T-helper 2 cell treated with Interferon-gamma antibody and Interleukin-4, amounts not matched to agents 5 μg/mL and 100 μg/mL, for 36 hours (primary cell): Measurements from ENCODE around the gene MYH11.
"Not testable (repeated sequence)": the region's sequence is repeated elsewhere in the genome, so short reads cannot be mapped to it uniquely, and the experiment has no call there.

Experiments used
- DNase-seq: peaks from one replicate; pipeline ENCODE4 v3.0.0; 2021; ENCODE audit warnings: low spot score
- H3K27ac Mint-ChIP-seq: one replicate; pipeline ENCODE4 v1.8.0; 2021; ENCODE audit warnings: mild to moderate bottlenecking, mixed read lengths
- H3K27me3 Mint-ChIP-seq: one replicate; pipeline ENCODE4 v1.8.0; 2021; ENCODE audit warnings: low read depth, mixed read lengths
- H3K36me3 Mint-ChIP-seq: one replicate; pipeline ENCODE4 v1.8.0; 2021; ENCODE audit warnings: low read depth, mixed read lengths
- H3K4me1 Mint-ChIP-seq: one replicate; pipeline ENCODE4 v1.8.0; 2021; ENCODE audit warnings: low read depth, mixed read lengths
- H3K4me3 Mint-ChIP-seq: one replicate; pipeline ENCODE4 v1.8.0; 2022; ENCODE audit warnings: mild to moderate bottlenecking, moderate library complexity, mixed read lengths
- H3K9me3 Mint-ChIP-seq: one replicate; pipeline ENCODE4 v1.8.0; 2021; ENCODE audit warnings: mixed read lengths

Gene MYH11

GRCh38 chr16:15864939-15865338 is 8.1 kb upstream of the MYH11 start:
- no peak for DNase-seq
- no peaks in the 10 kb centered on the region for H3K9me3 Mint-ChIP-seq
- no peak overlapping the region for H3K4me3 Mint-ChIP-seq
- H3K36me3 Mint-ChIP-seq = peaks cover 21% of the 10 kb centered on the region
- no peak overlapping the region for H3K27ac Mint-ChIP-seq
- peaks cover 4% of the 10 kb centered on the region for H3K27me3 Mint-ChIP-seq
- H3K4me1 Mint-ChIP-seq = no peaks in the 10 kb centered on the region

GRCh38 chr16:15861996-15862395 is 5.2 kb upstream of the MYH11 start:
- Mint-ChIP-seq H3K9me3 (no peaks in the 10 kb centered on the region), H3K36me3 (peaks cover 11% of the 10 kb centered on the region), H3K4me3 (no peak overlapping the region), H3K27me3 (peaks cover 25% of the 10 kb centered on the region), H3K27ac (no peak overlapping the region), H3K4me1 (peaks cover 6% of the 10 kb centered on the region)
- DNase-seq = no peak

GRCh38 chr16:15858921-15859668 is 2.3 kb upstream of the MYH11 start:
- Mint-ChIP-seq H3K27me3 (peaks cover 48% of the 10 kb centered on the region), H3K27ac (no peak overlapping the region), H3K9me3 (no peaks in the 10 kb centered on the region), H3K4me3 (no peak overlapping the region), H3K36me3 (no peaks in the 10 kb centered on the region), H3K4me1 (peaks cover 6% of the 10 kb centered on the region)
- no peak for DNase-seq

GRCh38 chr16:15857724-15858560 is 1.1 kb upstream of the MYH11 start:
- Mint-ChIP-seq H3K27ac (peak overlapping the region; percentile 1), H3K36me3 (no peaks in the 10 kb centered on the region), H3K9me3 (no peaks in the 10 kb centered on the region), H3K27me3 (peaks cover 54% of the 10 kb centered on the region), H3K4me3 (peak overlapping the region; percentile 66), H3K4me1 (peaks cover 6% of the 10 kb centered on the region)
- no peak for DNase-seq

GRCh38 chr16:15856182-15856581 is 646 bp downstream of the MYH11 start:
- Mint-ChIP-seq H3K4me1 (peaks cover 6% of the 10 kb centered on the region), H3K9me3 (no peaks in the 10 kb centered on the region), H3K27me3 (peaks cover 58% of the 10 kb centered on the region), H3K27ac (no peak overlapping the region), H3K36me3 (no peaks in the 10 kb centered on the region), H3K4me3 (no peak overlapping the region)
- no peak for DNase-seq

- DNase-seq = no peak
- Mint-ChIP-seq H3K4me1 (peaks cover 6% of the 10 kb centered on the region), H3K27me3 (peaks cover 54% of the 10 kb centered on the region), H3K4me3 (no peak overlapping the region), H3K9me3 (no peaks in the 10 kb centered on the region), H3K27ac (no peak overlapping the region), H3K36me3 (no peaks in the 10 kb centered on the region)
These were observed 1.2 kb downstream of the MYH11 start for GRCh38 chr16:15855704-15856003.

GRCh38 chr16:15854906-15855703 is 1.7 kb downstream of the MYH11 start:
- H3K9me3 Mint-ChIP-seq = no peaks in the 10 kb centered on the region
- no peak overlapping the region for H3K27ac Mint-ChIP-seq
- peaks cover 54% of the 10 kb centered on the region for H3K27me3 Mint-ChIP-seq
- no peaks in the 10 kb centered on the region for H3K36me3 Mint-ChIP-seq
- H3K4me1 Mint-ChIP-seq = peaks cover 6% of the 10 kb centered on the region
- no peak for DNase-seq
- H3K4me3 Mint-ChIP-seq = no peak overlapping the region

GRCh38 chr16:15854061-15854460 is 2.8 kb downstream of the MYH11 start:
- H3K27ac Mint-ChIP-seq = no peak overlapping the region
- no peak for DNase-seq
- H3K4me3 Mint-ChIP-seq = no peak overlapping the region
- no peaks in the 10 kb centered on the region for H3K36me3 Mint-ChIP-seq
- H3K9me3 Mint-ChIP-seq = no peaks in the 10 kb centered on the region
- peaks cover 47% of the 10 kb centered on the region for H3K27me3 Mint-ChIP-seq
- H3K4me1 Mint-ChIP-seq = peaks cover 6% of the 10 kb centered on the region

- Mint-ChIP-seq H3K27me3 (peaks cover 44% of the 10 kb centered on the region), H3K36me3 (no peaks in the 10 kb centered on the region), H3K27ac (no peak overlapping the region), H3K4me3 (no peak overlapping the region), H3K4me1 (peaks cover 6% of the 10 kb centered on the region), H3K9me3 (no peaks in the 10 kb centered on the region)
- no peak for DNase-seq
These were observed 3.8 kb downstream of the MYH11 start for GRCh38 chr16:15853021-15853420.

- not testable (repeated sequence) for DNase-seq, H3K4me3 Mint-ChIP-seq, H3K9me3 Mint-ChIP-seq, H3K4me1 Mint-ChIP-seq, H3K36me3 Mint-ChIP-seq, H3K27ac Mint-ChIP-seq
- H3K27me3 Mint-ChIP-seq = peaks cover 28% of the 10 kb centered on the region
These were observed 6.3 kb downstream of the MYH11 start for GRCh38 chr16:15850555-15850954.

GRCh38 chr16:15849209-15849981 is 7.4 kb downstream of the MYH11 start:
- Mint-ChIP-seq H3K9me3 (no peaks in the 10 kb centered on the region), H3K27me3 (peaks cover 19% of the 10 kb centered on the region), H3K4me3 (no peak overlapping the region), H3K27ac (no peak overlapping the region), H3K4me1 (no peaks in the 10 kb centered on the region), H3K36me3 (no peaks in the 10 kb centered on the region)
- DNase-seq = no peak

GRCh38 chr16:15847611-15848175 is 9.1 kb downstream of the MYH11 start:
- Mint-ChIP-seq H3K4me3 (no peak overlapping the region), H3K36me3 (no peaks in the 10 kb centered on the region), H3K4me1 (no peaks in the 10 kb centered on the region), H3K27ac (no peak overlapping the region), H3K27me3 (peaks cover 10% of the 10 kb centered on the region), H3K9me3 (no peaks in the 10 kb centered on the region)
- no peak for DNase-seq

GRCh38 chr16:15846510-15846909 is 10.3 kb downstream of the MYH11 start:
- no peak overlapping the region for H3K27ac Mint-ChIP-seq
- H3K4me1 Mint-ChIP-seq = no peaks in the 10 kb centered on the region
- H3K9me3 Mint-ChIP-seq = no peaks in the 10 kb centered on the region
- H3K36me3 Mint-ChIP-seq = no peaks in the 10 kb centered on the region
- DNase-seq = no peak
- peaks cover 8% of the 10 kb centered on the region for H3K27me3 Mint-ChIP-seq
- no peak overlapping the region for H3K4me3 Mint-ChIP-seq
